ENCODE results near the gene ARMC2.

Gene ARMC2

DNA sequence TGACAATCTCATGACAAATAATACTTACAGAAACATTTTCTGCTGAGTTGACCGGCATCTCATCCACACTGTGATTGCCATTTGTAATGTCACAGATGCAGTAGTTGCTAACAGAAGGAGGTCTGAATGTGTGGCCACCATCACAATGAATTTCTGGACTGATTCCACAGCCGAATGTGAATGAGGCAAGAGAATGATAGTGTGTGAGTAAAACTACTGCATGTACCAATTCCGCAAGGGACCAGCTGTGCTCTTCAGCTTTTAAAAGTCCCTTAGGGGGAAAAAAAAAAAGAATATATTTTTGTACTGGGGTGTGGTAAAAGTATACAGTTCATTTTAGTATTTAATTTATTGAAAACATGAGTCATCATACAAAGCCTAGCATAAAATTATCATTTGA is 150.3 kb downstream of the ARMC2 start:
- no peak for DNase-seq

DNA sequence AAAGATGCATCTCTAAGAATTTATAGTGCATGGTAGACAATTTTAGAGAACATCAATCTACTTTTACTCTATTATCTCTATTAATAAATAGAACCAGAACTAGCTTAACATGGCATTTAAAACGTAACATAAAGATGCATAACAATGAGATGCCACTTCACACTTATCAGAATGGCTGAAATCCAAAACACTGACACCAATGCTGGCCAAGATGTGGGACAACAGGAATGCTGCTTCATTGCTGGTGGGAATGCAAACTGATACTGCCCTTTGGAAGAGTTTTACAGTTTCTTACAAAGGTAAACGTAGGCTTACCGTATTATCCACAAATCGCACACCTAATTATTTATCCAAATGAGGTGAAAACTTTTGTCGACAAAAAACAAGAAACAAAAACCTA is 151.2 kb downstream of the ARMC2 start:
- DNase-seq, result no peak

DNA sequence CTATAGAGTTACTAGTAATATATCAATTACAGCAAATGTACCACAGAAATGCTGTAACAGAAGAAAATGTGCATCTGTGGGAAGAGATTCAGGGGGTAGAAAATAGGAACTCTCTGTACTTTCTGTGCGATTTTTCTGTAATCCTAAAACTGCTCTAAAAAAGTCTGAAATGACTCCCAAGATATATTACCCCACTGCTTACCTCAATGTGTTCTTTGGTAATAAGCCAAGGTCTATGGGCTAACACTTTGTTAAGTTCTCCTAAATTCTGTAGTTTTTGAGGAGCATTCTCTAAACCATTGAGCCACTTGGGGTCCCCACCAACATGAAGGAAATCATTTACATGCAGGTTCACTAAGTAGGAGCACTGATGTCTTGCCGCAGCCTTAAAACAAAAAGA is 152.1 kb downstream of the ARMC2 start:
- no peak for DNase-seq

DNA sequence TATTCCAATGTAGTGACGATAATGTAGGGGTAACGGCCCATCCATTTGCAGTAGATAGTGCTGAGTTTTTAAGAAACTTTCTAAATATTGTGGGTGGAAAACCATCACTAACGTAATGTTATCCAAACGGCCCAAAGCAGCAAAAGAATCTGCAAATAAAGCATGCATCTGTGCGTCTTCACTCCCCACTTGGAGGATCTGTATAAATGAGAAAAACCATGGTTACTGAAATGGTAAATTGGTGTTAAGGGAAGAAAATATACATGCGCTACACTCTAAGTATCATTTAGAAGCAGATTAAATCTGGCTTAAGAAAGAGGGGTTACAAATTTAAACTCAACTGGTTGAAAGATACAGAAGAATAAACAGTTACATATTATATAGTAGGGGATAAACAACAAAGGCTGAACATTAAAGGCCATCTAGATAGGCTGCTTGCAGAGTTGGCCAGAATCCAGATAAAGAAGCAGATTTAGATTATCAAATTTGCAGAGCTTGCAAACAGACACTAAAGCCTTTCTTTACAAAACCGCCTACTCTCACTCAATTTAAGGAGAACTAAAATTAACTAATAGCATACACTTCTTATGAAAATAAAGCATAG is 153.2 kb downstream of the ARMC2 start:
- DNase-seq, result no peak

DNA sequence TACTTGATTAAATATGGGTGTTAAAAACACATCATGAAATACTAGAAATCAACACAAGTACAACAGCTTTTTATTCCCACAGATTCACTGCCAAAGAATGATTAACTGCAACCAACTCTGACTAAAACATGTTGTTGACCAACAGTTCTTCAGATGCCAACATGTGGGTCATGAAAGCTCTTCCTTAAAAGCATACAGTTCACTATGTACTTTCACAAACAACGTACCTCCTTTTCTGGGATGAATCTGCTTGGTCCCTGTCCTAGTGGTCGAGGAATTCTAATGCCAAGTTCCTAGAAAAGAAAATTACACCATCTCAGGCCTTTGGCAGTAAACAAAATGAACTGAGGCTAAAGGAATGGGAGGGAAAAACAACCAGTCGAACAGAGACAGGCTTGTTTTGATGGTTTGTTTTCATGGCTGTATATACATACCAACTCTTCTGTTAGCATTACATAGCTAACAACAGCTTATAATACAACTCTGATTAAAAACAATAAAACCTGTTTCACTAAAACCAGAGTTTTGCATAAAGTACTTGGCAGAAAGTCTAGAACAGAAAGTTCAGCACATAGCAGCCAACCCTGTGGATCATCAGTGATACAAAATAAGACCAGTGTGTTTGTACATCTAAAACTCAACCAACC is 154.0 kb downstream of the ARMC2 start:
- DNase-seq, result no peak

DNA sequence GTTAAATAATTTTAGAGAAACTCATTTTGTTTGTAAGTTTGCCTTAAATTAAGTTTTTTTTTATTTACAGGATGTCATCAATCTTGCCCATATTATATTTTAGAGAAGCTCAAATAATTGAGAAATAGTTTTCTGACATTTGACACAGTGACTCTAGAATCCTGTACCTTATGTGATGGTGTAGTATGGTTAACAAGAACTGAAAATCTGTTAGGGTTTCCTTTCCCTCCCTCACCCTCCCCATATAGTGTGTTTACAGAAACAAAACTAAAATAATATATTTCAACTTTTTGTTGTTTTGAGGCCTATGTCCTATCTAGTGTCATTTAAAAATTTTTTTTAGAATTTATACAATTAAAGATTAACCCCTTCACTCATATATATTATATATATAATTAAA is 154.7 kb downstream of the ARMC2 start:
- DNase-seq, result no peak

DNA sequence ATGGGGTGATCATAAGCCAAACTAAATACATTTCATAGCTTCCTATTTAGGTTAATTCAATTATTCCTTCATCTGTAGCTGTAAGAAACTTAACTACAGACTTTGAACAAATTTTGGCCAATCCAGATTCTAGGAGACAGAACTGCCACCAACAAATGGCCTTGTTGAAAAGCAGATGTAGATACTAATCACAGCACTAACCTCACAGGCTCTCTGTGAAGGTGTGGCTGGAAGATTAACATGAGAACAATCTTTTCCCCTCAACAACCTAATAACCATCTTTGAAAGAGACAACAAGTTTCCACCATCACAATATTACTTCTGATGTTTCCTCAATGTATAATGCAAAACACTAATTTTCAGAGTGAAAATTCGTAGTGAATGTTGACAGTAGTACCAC is 158.6 kb downstream of the ARMC2 start:
- no peak for DNase-seq

DNA sequence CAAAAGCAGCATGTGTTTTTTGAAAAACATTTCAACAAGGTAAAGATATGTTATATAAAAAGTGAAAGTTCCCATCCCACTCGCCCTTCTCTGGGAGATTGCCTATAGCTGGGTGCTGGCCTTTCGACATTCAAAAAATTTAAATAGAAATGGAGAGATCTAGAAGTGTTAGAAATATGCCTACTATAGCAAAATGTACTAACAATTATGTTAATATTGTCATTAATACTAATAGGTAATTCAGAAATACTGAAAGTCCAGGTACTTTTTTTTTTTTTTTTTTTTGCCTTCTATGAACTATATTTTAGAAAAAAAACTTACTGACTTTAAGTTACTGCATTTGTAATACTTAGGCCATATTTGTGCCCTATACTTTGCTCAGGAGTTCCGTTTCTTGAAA is 159.3 kb downstream of the ARMC2 start:
- no peak for DNase-seq

DNA sequence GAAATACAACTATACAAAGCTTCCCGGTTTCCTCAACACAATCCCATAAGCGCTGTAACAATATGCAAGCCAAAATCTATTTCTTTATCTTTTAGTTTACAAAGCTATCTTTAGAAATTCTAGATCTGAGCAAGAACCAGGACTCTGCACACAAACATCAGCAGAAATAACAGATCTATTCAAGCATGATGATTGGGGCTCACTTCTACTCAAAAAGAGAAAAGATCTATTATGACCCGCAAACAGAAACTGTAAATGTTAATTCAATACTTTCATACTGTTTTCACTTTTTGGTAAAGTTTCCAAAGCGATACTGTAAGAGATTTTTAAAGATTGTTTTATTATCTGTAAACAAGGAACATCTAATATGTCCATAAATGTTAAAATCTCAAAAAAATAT is 159.8 kb downstream of the ARMC2 start:
- DNase-seq, result no peak

DNA sequence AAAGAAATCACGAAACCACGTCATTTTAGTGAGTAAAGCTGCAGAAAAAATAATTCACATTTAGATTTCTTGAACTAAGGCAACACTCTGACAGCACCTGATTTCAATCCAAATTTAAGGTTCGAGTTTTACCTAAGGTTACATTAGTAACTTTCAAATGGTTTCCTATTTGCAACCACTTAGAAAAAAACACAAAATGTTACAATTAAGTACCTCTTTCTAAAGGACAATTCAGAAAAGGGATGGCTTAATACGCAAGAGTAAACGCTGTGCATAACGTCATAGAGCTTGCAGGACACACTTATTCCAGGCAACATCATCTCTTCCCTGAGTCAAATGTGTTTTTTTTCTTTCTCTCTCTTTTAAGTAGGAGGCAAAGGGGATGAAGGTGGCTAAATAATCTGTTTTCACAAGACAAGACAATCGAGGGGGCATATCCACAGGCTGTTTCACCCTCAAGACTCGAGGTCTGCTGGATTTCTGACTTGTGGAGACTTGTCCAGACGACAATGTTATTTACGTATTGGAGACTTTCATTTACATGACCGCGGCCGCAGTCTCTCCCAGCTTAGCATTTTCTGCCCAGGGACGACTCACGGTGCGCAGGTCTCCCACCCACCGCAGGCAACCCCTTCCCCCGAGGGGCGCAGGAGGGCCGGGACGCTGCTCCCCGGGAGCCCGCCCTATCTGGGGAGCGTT is 160.5 kb downstream of the ARMC2 start:
- DNase-seq, result peak; percentile 18 to 39

DNA sequence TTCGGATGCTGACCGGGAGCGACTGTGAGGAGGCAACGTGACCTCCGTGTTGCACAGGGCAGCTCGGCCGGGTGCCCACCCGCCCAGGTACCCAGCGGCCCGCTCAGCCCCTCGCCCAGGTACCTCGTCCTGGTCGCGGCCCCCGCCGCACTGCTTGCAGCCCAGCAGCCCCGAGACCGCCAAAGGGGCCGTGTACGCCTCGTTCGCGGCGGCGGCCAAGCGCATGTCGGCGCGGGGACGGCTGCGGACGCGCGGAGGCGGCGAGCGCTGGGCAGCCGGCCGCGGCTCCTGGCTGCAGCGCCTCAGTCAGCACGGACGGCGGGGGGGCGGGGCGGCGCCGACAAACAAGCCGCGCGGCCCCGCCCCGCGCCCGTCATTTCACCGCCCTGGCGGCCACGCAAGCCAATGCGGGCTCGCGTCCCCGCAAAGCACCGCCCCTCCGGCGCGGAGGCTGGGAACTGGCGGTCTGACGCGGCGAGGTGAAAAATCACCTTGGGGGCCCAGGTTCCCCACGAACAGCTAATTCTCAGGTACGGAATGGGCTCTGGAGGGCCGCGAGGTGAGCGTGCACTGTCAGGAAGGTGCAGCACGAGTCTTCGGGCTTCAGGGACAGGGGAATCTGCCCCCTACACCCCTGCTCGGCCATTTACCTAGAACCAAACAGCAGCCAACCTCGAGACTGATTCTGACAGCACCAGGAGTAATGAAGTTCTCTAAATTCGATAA is 161.2 kb downstream of the ARMC2 start:
- DNase-seq, result peak; percentile 62 to 65

DNA sequence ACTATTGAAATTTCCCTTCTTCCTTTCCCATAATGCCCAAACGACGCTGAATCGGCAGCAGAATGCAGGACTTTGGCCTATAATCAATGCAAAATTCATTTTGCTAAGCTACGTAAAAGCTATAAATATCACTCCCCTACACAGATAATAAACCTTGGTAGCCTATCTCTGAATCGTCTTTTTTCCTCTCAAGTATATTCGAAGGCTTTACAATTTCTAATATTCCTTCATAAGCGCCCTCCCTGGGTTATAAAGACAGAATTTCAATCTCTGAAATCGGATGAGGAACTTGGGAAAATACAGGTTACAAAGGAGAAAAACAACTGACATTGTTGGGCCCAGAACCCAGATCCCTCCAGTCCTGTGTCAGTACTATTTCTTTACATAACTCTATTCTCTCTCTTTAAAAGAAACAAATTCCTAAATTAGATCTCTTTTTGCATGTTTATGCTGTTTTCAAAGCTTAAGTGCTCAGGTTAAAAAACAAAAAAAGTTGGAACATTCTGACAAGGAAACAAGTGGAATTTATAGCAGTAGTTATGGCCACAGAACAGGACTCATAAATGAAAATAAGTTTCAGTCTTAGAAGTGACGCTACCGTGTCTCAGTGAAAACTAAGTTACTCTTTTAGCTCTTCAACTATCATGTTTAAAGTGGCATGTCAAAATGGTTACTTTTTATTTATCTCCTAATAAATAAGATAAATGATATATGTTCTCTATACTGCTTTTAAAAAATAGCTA is 161.9 kb downstream of the ARMC2 start:
- peak in 1 of 2 donors; percentile 4 for DNase-seq

DNA sequence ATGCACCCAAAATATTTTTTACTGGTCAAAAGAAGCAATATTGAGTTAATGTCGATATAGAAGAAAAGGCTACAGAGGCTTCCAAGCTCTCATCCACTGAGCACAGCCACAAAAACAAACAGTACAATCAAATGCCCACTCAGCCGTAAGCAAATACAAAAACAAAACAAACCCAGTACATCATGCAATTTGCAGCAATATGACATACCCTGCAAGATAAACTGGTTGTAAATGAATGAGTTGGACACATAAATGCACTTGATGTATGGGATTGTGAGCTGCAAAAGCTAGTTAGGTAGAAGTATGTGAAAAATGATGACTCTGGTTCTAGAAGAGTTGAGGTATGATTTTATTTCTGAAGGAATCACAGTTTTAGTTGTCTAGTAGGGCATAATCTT is 162.5 kb downstream of the ARMC2 start:
- no peak for DNase-seq

DNA sequence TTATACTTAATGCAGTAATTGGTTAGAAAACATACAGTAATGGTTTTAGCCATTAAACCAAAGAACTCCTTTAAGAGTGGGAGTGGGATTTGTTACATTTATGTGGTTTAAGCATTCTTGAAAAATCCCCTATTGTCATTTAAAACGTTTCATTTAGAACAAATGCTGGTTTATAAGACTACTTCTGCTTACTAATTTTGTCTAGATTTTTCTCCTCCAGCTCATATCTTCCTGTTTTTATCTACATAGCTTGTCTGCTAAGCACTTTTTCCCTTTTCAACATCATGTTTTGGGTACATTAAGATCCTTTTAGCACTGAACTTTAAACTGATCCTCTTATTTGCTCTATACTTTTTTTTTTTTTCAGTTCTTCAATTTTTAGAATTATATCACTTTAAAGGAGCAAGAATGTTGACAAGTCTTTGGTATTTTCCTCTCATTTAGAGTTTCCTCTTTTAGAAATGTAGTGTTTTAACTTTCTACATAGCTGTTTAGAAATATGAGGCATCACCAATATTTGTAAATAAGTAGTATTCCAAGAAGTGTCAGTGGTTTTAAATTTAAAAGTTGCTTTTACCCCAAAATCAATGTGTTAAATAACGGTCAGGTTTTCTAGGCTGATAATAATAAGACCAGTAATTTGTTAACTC is 165.6 kb downstream of the ARMC2 start:
- DNase-seq, result peak in 1 of 2 donors; percentile 80

DNA sequence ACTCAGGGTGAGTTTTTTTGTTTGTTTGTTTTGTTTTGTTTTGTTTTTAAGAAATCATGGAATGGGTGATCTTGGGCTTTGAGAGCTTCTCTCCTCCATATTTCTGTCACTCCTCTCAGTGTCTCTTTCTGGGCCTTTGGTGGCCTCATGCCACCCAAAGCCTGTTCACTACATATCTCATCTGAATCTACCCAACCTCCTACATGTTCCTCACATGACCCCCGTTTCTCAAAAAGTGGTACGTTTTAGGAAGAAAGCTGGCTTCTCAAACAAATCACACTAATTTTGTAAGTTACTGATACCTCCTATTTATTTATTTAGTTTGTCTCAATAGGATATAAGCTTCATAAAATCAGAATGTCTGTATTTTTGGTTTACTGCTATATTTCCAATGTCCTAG is 166.4 kb downstream of the ARMC2 start:
- DNase-seq, result no peak

DNA sequence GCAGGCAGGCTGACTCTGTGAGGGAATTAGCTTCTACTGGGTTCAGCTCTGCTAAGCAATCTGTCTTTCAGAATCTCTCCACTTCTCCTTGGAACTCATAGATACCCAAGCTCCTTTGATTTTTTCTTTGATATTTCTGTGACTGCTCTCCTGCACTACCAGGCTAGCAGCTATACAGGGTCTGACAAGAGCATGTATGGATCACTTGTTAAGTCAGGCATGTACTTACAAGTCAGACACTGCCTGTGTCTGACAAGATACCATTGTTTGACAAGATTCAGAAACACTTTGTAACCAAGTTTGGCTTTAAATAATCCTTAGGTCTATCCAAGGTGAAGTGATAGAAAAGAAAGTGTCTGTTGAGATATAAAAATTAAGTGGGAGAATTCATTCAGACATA is 167.0 kb downstream of the ARMC2 start:
- no peak for DNase-seq

DNA sequence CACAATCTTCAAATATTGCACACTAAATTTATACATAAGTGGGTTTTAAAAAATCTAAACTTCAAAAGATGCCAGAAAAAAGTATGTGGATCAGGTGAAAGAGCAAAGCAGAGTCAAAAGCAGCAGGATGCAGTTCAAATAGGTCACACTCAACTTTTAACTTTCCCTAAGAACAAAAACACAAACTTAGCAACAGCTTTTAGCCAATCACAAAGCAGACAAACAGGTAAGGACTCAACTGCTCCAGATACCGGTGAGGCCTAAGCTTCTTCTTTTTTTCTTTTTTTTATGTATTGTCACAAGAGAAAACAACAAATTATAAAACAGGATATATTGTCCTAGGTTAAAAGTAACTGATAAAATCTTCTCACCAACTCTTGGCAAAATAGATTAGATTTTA is 171.7 kb downstream of the ARMC2 start:
- DNase-seq, result no peak

DNA sequence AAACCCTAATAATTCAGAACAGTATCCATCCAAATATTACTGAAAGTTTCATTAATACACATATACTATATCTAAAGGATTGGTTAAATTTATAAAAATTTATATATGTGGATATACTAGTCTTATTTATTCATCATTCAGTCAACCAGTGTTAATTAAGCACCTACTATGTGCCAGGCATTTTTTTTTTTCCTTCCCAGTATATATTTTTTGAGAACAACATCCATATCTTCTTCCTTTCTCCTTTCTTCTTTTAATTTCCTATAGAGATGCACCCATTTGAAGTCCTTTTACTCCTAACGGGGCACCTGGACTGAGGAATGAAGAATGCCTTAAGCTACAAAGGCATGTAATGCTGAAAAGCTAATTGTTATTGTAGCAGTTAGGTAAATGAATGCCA is 173.6 kb downstream of the ARMC2 start:
- DNase-seq, result no peak

DNA sequence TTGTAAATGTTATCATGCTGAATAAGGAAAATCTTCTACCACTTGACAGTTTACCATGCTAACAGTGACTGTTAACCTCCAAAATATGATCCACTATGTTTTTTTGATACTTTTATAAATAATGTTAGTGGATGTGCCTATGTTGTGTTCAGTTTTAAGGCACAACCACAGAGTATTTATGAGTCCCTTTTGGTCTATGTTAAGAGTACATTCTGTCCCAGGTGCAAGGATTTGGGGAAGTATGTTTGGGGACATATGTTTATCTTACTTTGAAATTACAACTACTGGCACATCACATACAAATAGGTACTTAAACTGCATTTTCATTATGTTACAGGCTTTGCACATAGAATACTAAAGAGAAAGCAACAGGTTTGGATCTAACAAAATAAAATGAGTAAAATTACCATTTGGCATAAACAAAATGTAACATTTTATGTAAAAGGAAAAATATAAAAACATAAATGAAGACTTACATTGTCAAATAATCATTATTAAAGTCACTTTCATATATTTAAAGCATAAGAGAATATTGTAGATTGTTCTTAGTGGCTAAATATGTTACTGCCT is 175.2 kb downstream of the ARMC2 start:
- peak in 1 of 2 donors; percentile 13 for DNase-seq
